ENCODE data around the gene CH25H. TPM values are rescaled to one million over a fixed set of nuclear protein-coding genes. Genes with fewer than 3 reads are reported as not detected.

The CH25H gene
- total RNA-seq, 3 donors from 2014 or later, result 0.16 to 6.0 (median 2.0) TPM

- no peak for DNase-seq (ENCODE audit: low spot score in 2 of 2)
- TF ChIP-seq POLR2AphosphoS5 (IDR thresholded peaks at IDR 0.05), result peak in 1 of 3 donors; percentile 24
- TF ChIP-seq, protein P1, sequence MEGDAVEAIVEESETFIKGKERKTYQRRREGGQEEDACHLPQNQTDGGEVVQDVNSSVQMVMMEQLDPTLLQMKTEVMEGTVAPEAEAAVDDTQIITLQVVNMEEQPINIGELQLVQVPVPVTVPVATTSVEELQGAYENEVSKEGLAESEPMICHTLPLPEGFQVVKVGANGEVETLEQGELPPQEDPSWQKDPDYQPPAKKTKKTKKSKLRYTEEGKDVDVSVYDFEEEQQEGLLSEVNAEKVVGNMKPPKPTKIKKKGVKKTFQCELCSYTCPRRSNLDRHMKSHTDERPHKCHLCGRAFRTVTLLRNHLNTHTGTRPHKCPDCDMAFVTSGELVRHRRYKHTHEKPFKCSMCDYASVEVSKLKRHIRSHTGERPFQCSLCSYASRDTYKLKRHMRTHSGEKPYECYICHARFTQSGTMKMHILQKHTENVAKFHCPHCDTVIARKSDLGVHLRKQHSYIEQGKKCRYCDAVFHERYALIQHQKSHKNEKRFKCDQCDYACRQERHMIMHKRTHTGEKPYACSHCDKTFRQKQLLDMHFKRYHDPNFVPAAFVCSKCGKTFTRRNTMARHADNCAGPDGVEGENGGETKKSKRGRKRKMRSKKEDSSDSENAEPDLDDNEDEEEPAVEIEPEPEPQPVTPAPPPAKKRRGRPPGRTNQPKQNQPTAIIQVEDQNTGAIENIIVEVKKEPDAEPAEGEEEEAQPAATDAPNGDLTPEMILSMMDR (IDR thresholded peaks at IDR 0.05), result no peak
- Histone ChIP-seq H3K27ac (peak overlapping the region; percentile 65 to 72), H3K4me3 (no peak overlapping the region), H3K36me3 (no peaks in the 10 kb centered on the region), H3K4me1 (no peaks in the 10 kb centered on the region), H3K9me3 (no peaks in the 10 kb centered on the region), H3K27me3 (no peaks in the 10 kb centered on the region)
- intact Hi-C loops (cut with DNase I; ENCODE audit: low total_unique reads), result no loop called here
Measured at GRCh38 chr10:89242840-89243568, 35.9 kb upstream of the CH25H start.

DNA sequence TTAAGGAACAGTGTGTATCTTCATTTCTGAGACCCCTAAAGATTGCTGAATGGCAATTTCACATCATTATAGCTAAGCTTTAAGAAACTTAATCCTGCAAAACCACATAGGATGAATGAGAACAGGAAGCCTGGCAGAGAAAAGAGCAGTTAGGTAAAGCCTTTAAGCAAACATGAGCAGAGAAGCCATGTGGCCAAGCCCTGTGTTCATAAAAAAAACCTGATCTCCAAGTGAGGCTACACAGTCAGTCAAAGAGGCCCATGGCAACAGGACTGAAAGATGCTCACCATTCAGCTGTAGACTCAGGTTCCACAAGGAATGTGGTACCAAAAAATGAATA, 35.2 kb upstream of the CH25H start:
- H3K9me3 ChIP-seq, result no peaks in the 10 kb centered on the region
- no peaks in the 10 kb centered on the region for H3K4me1 ChIP-seq
- no peak overlapping the region for H3K4me3 ChIP-seq
- no peaks in the 10 kb centered on the region for H3K36me3 ChIP-seq
- peak overlapping the region; percentile 65 to 72 for H3K27ac ChIP-seq
- no peaks in the 10 kb centered on the region for H3K27me3 ChIP-seq
- no peak for DNase-seq (ENCODE audit: low spot score in 2 of 2)
- intact Hi-C loops (cut with DNase I; ENCODE audit: low total_unique reads), result no loop called here
- TF ChIP-seq, protein P1 (IDR thresholded peaks at IDR 0.05), result no peak
- TF ChIP-seq POLR2A (IDR thresholded peaks at IDR 0.05) (no peak), POLR2AphosphoS5 (IDR thresholded peaks at IDR 0.05) (no peak)

GRCh38 chr10:89241486-89242344, 34.6 kb upstream of the CH25H start:
- peak overlapping the region; percentile 65 to 72 for H3K27ac ChIP-seq
- H3K4me3 ChIP-seq, result no peak overlapping the region
- DNase-seq (ENCODE audit: low spot score in 2 of 2), result no peak
- no peaks in the 10 kb centered on the region for H3K27me3 ChIP-seq
- no peaks in the 10 kb centered on the region for H3K9me3 ChIP-seq
- no peaks in the 10 kb centered on the region for H3K36me3 ChIP-seq
- H3K4me1 ChIP-seq, result no peaks in the 10 kb centered on the region
- TF ChIP-seq POLR2A (IDR thresholded peaks at IDR 0.05) (no peak), POLR2AphosphoS5 (IDR thresholded peaks at IDR 0.05) (peak in 2 of 3 donors; percentile 38 to 57)
- intact Hi-C loops (cut with DNase I; ENCODE audit: low total_unique reads), result no loop called here

DNA sequence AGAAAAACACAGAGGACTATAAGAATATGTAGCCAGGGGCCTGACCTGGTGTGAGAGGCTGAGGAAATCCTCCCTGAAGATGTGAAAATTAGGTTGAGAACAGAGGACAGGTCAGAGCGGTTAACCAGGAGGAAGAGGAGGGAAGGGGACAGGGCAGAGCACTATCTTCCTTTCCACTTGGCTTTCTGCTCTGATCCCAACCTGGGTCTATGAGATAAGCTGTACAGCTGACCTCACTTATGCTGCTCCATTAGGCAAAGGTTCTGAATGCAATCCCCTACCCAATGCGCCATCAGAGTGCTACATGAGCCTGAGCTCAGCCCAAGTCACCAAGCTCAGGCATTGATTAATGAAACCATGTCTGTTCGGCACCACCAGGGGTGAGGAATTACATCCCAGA, 33.9 kb upstream of the CH25H start:
- Histone ChIP-seq H3K9me3 (no peaks in the 10 kb centered on the region), H3K27ac (peak overlapping the region; percentile 65 to 72)
- TF ChIP-seq POLR2A (IDR thresholded peaks at IDR 0.05), result no peak
- TF ChIP-seq, protein P1 (IDR thresholded peaks at IDR 0.05), result no peak
- TF ChIP-seq POLR2AphosphoS5 (IDR thresholded peaks at IDR 0.05), result no peak

DNA sequence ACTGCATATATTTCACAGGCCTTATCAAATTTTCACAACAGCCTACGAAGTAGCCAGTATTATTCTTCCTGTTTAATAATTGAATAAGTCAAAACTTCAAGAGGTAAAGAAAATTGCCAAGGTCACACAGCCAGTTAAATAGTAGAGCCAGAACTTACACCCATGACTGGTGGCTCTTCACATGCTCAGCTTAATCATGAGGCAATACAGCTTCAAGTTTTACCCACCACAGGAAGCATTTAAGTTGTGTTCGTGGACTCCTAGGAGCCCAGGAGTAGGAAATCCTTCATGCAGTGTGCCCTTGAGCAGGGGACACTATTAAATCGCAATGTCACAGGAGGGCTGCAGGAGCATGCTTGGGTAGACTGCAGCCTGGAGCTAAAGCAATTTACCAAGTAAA, 33.4 kb upstream of the CH25H start:
- Histone ChIP-seq H3K4me1 (no peaks in the 10 kb centered on the region), H3K27me3 (no peaks in the 10 kb centered on the region), H3K36me3 (no peaks in the 10 kb centered on the region), H3K4me3 (no peak overlapping the region), H3K27ac (no peak overlapping the region), H3K9me3 (no peaks in the 10 kb centered on the region)
- intact Hi-C loops (cut with DNase I; ENCODE audit: low total_unique reads), result no loop called here
- TF ChIP-seq, protein P1 (IDR thresholded peaks at IDR 0.05), result no peak
- no peak for TF ChIP-seq POLR2A (IDR thresholded peaks at IDR 0.05)
- no peak for TF ChIP-seq POLR2AphosphoS5 (IDR thresholded peaks at IDR 0.05)
- no peak for DNase-seq (ENCODE audit: low spot score in 2 of 2)

More for the DNA sequence above, 33.9 kb upstream of the CH25H start:
- DNase-seq (ENCODE audit: low spot score in 2 of 2), result no peak
- no peaks in the 10 kb centered on the region for H3K4me1 ChIP-seq
- no peaks in the 10 kb centered on the region for H3K27me3 ChIP-seq
- H3K36me3 ChIP-seq, result no peaks in the 10 kb centered on the region
- H3K4me3 ChIP-seq, result no peak overlapping the region
- intact Hi-C loops (cut with DNase I; ENCODE audit: low total_unique reads), result no loop called here
